HG02973 (cell line): ENCODE data around the gene CROCC2.

Experiments used
- ATAC-seq: cut with Tn5 transposase; IDR thresholded peaks from one replicate; pipeline ENCODE4 v1.9.1; 2021; ENCODE audit warnings: moderate library complexity; ENCODE audit not compliant: unreplicated experiment

The CROCC2 gene

GRCh38 chr2:240875228-240876034, 30.7 kb upstream of the CROCC2 start:
- no peak for ATAC-seq

GRCh38 chr2:240876035-240876474, 30.1 kb upstream of the CROCC2 start:
- no peak for ATAC-seq

GRCh38 chr2:240876475-240877251, 29.5 kb upstream of the CROCC2 start:
- no peak for ATAC-seq

GRCh38 chr2:240877460-240878340, 28.4 kb upstream of the CROCC2 start:
- ATAC-seq: no peak

GRCh38 chr2:240878341-240878936, 27.7 kb upstream of the CROCC2 start:
- no peak for ATAC-seq

- ATAC-seq: no peak
Measured at GRCh38 chr2:240879105-240879504, 27.0 kb upstream of the CROCC2 start.

GRCh38 chr2:240881913-240882312, 24.2 kb upstream of the CROCC2 start:
- ATAC-seq: no peak

- no peak for ATAC-seq
Measured at GRCh38 chr2:240884221-240884620, 21.9 kb upstream of the CROCC2 start.

- ATAC-seq: no peak
Measured at GRCh38 chr2:240884745-240885144, 21.4 kb upstream of the CROCC2 start.

GRCh38 chr2:240885566-240885965, 20.6 kb upstream of the CROCC2 start:
- no peak for ATAC-seq

- no peak for ATAC-seq
Measured at GRCh38 chr2:240886023-240886565, 20.0 kb upstream of the CROCC2 start.

GRCh38 chr2:240886678-240887609, 19.2 kb upstream of the CROCC2 start:
- no peak for ATAC-seq

- no peak for ATAC-seq
Measured at GRCh38 chr2:240887631-240888030, 18.5 kb upstream of the CROCC2 start.

GRCh38 chr2:240888130-240888889, 17.8 kb upstream of the CROCC2 start:
- no peak for ATAC-seq

GRCh38 chr2:240888890-240889573, 17.1 kb upstream of the CROCC2 start:
- ATAC-seq: no peak

GRCh38 chr2:240889601-240890560, 16.3 kb upstream of the CROCC2 start:
- no peak for ATAC-seq

GRCh38 chr2:240890691-240891090, 15.4 kb upstream of the CROCC2 start:
- ATAC-seq: no peak
